GM19240 (cell line): ENCODE results near the gene SLC9A9.
"Not testable (repeated sequence)": the region's sequence is repeated elsewhere in the genome, so short reads cannot be mapped to it uniquely, and the experiment has no call there.

ENCODE experiments used
- DNase-seq: peaks from one replicate; pipeline ENCODE4 v3.0.0; 2011; ENCODE audit warnings: low spot score; ENCODE audit not compliant: insufficient read length

The SLC9A9 gene

GRCh38 chr3:143847787-143848631 is at the start of gene SLC9A9:
TSS of gene SLC9A9 (minus strand) at chr3:143848468. CDS start at chr3:143848322, 146 bp downstream.
- DNase-seq = peak; percentile 43

DNA sequence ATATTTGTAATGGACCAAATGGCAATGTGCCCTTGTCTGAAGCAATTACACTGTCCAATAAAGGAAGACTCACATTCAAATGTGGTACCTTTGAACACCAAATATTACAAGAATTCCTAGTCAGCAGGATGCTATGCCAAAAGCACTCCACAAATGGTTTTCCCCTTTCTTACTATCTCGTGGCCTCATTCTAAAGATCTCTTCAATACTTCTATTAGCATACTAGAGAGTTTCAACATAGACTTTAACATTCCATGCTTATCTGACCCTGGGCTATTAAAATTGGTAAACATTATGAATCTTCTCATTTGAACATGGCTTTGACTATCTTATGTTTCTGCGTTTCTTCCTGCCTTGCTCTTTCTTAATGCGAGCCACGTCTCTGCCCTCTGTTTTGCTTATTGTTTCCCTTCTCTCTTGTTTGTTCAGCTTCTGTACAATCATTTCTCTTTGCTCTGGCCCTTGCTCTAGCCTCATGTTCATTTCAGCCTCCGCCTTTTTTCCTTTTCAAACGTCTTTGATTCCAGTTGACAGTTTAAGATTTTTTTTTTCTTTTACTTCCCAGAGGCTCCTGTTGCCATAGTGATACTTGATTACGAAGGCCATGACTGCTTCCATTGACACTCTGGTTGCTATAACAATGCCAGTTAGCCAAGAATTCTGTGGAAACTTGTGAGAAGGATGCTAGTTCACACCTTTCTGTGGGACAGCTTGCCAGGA is 49.5 kb upstream of the SLC9A9 start:
- DNase-seq = no peak

GRCh38 chr3:143896486-143896885 is 48.2 kb upstream of the SLC9A9 start:
- no peak for DNase-seq

DNA sequence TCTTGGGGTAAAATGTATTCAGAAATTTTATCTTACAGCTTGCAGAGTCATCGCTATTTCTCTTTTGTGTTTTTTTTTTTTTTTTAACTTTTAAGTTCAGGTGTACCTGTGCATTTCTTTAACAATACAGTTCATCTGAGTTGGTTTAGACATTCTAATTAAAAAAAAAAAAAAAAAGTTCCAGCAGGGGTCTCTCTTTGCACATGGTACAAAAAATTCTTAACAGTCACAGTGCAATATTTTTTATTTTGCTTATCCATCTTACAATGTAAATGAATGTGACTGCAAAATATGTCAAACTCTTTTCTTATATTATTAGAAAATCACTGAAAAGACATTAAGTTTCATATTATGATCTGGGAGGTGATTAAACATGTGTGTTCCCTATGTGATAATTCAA is 47.5 kb upstream of the SLC9A9 start:
- no peak for DNase-seq

- DNase-seq = no peak
Observed at GRCh38 chr3:143888846-143889245, 40.6 kb upstream of the SLC9A9 start.

- DNase-seq = no peak
Observed at GRCh38 chr3:143888166-143888565, 39.9 kb upstream of the SLC9A9 start.

DNA sequence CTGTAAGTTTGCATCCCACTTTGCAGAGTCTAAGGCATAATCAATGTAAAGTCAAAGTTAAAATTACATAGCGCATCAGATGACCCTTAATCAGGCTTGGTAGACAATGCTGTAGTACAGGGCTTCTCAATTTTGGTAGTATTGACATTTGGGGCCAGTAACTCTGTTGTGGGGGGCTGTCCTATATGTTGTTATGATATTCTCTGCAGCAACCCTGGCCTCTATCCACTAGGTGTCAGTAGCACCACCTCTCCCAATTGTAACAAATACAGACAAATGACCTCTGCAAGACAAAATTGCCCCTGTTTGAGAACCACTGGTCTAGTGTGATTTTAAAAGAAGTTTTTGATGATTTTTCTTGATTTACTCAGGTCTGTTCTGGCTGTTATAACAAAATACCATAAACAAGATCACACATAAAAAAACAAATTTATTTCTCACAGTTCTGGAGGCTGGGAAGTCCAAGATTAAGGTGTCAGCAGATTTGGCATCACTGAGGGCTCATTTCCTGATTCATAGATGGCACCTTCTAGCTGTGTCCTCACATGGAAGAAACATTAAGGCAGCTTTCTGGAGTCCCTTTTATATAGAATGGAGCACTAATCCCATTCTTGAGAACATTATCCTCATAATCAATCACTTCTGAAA is 37.6 kb upstream of the SLC9A9 start:
- no peak for DNase-seq

DNA sequence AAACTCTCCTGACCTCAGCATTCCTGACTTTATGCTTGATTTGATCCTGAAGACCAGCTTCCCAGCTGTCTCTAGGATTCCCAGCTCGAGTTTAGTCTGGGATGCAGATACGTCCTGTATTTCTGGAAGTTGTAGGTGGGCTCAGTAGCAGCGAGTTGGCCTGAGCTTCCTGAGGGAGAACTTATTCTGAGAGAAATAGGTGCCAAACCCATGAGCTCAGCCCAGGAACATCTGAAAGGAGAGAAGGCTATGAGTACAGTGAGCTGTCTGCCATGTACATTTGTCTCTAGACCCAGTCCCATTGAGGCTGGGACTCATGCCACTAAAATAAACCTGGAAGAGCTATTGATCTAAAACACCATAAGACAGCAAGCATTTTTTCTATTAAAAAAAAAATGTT is 36.6 kb upstream of the SLC9A9 start:
- DNase-seq = no peak

- no peak for DNase-seq
Observed at GRCh38 chr3:143883151-143883550, 34.9 kb upstream of the SLC9A9 start.

- DNase-seq = no peak
Observed at GRCh38 chr3:143881095-143881494, 32.8 kb upstream of the SLC9A9 start.

DNA sequence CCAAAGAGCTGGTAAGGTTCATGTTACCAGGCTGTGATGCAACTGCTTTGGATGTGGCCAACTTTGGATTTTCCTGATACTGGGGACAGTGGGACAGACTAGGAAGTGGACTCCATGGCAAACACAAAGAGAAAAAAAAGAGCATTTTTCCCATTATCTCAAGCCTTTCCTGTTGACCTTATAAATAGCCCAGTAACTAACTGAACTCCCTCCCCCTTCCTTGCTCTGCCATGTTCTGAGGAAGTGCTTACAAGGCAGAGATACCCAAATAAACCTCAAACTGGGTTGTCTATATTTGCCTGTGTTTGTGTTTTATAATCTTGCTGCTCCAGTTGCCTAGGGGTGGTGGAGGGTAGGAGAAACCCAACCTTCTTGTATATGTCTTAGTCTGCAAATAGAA is 27.3 kb upstream of the SLC9A9 start:
- DNase-seq = no peak

GRCh38 chr3:143873553-143873952 is 25.3 kb upstream of the SLC9A9 start:
- not testable (repeated sequence) for DNase-seq

- no peak for DNase-seq
Observed at GRCh38 chr3:143865302-143865701, 17.0 kb upstream of the SLC9A9 start.

DNA sequence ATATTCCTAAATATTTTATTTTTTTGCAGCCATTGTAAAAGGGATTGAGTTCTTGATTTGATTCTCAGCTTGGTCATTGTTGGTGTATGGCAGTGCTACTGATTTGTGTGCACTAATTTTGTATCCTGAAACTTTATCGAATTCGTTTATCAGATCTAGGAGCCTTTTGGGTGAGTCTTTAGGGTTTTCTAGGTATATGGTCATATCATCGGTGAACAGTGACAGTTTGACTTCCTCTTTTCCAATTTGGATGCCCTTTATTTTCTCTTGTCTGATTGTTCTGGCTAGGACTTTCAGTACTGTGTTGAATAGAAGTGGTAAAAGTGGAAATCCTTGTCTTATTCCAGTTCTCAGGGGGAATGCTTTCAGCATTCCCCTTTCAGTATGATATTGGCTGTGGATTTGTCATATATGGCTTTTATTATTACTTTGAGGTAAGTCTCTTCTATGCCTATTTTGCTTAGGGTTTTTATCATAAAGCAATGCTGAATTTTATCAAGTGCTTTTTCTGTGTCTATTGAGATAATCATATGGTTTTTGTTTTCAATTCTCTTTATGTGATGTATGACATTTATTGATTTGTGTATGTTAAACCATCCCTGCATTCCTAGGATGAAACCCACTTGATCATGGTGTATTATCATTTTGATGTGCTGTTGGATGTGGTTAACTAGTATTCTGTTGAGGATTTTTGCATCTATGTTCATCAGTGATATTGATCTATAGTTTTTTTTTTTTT is 11.4 kb upstream of the SLC9A9 start:
- no peak for DNase-seq

DNA sequence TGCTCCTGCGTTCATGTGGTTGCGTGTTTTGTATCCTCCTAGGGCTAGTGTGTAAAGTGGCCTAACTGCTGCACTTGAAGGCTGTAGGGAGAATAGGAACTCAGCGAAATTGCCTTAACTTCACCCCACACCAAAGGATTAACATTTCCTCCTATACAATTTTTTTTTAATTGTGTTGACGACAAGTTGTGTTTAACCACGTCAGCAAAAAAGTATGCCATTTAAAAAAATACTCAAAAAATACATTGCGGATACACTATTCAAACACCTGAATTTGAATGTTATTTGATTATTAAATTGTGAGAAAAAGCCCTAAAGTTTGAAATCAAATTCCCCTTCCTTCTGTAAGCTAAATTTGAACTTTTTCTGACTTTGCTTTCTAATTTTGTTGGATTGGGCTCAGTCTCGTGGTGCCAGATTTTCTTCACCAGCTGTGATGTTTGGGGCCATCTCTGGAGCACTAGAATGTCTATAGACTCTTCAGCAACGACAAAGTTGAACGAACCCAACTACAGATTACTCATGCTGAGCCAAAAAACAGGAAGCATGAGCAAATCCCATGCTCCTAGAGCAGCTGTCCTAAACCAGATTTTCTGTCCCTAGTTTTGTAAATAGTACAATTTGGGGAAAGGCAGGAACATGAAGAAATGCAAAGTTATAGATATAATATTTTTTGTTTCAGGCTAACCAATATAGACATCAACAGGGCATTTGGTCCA is 8.1 kb upstream of the SLC9A9 start:
- no peak for DNase-seq

GRCh38 chr3:143855183-143855582 is 6.9 kb upstream of the SLC9A9 start:
- DNase-seq = no peak

GRCh38 chr3:143851331-143852017 is 3.2 kb upstream of the SLC9A9 start:
- DNase-seq = no peak

- DNase-seq = no peak
Observed at GRCh38 chr3:143850877-143851276, 2.6 kb upstream of the SLC9A9 start.

- no peak for DNase-seq
Observed at GRCh38 chr3:143849854-143850549, 1.7 kb upstream of the SLC9A9 start.

GRCh38 chr3:143848704-143849103 is 436 bp upstream of the SLC9A9 start:
- DNase-seq = no peak
